ENCODE data around the gene KRTAP4-8. TPM values are rescaled to one million over a fixed set of nuclear protein-coding genes. Genes with fewer than 3 reads are reported as not detected.
A peak's percentile ranks its signal among the peaks of the same experiment; 100 is the strongest.
"Not testable (repeated sequence)": the region's sequence is repeated elsewhere in the genome, so short reads cannot be mapped to it uniquely, and the experiment has no call there.

The KRTAP4-8 gene
- total RNA-seq, 1 donor from 2014 or later = not detected

- Mint-ChIP-seq H3K36me3 (ENCODE audit: low read depth) (no peaks in the 10 kb centered on the region), H3K4me1 (ENCODE audit: low read depth) (no peaks in the 10 kb centered on the region), H3K27ac (no peak overlapping the region), H3K27me3 (ENCODE audit: insufficient read depth) (peaks cover 2% of the 10 kb centered on the region), H3K4me3 (no peak overlapping the region), H3K9me3 (peaks cover 3% of the 10 kb centered on the region)
- intact Hi-C loops (cut with micrococcal nuclease) = no loop called here
- no peak for DNase-seq (ENCODE audit: low spot score)
These were observed 23.8 kb upstream of the KRTAP4-8 start for GRCh38 chr17:41121742-41122141.

- H3K36me3 Mint-ChIP-seq (ENCODE audit: low read depth); H3K27me3 Mint-ChIP-seq (ENCODE audit: insufficient read depth); H3K4me1 Mint-ChIP-seq (ENCODE audit: low read depth); DNase-seq (ENCODE audit: low spot score); H3K4me3 Mint-ChIP-seq; H3K27ac Mint-ChIP-seq; H3K9me3 Mint-ChIP-seq; intact Hi-C loops (cut with micrococcal nuclease): not testable (repeated sequence)
These were observed 22.1 kb upstream of the KRTAP4-8 start for GRCh38 chr17:41119696-41120690.

GRCh38 chr17:41118721-41119120 lies 20.8 kb upstream of the KRTAP4-8 start:
- H3K4me3 Mint-ChIP-seq = no peak overlapping the region
- intact Hi-C loops (cut with micrococcal nuclease) = no loop called here
- no peaks in the 10 kb centered on the region for H3K4me1 Mint-ChIP-seq (ENCODE audit: low read depth)
- DNase-seq (ENCODE audit: low spot score) = no peak
- no peaks in the 10 kb centered on the region for H3K27me3 Mint-ChIP-seq (ENCODE audit: insufficient read depth)
- H3K9me3 Mint-ChIP-seq = peaks cover 3% of the 10 kb centered on the region
- no peak overlapping the region for H3K27ac Mint-ChIP-seq
- H3K36me3 Mint-ChIP-seq (ENCODE audit: low read depth) = no peaks in the 10 kb centered on the region

GRCh38 chr17:41117846-41118386 lies 20.0 kb upstream of the KRTAP4-8 start, which contains the start of gene KRTAP4-11:
Gene KRTAP4-11 (minus strand): TSS chr17:41118373. CDS start chr17:41118315, 58 bp downstream.
- H3K9me3 Mint-ChIP-seq; H3K4me3 Mint-ChIP-seq; H3K27ac Mint-ChIP-seq; H3K27me3 Mint-ChIP-seq (ENCODE audit: insufficient read depth); DNase-seq (ENCODE audit: low spot score); H3K4me1 Mint-ChIP-seq (ENCODE audit: low read depth); intact Hi-C loops (cut with micrococcal nuclease); H3K36me3 Mint-ChIP-seq (ENCODE audit: low read depth): not testable (repeated sequence)

GRCh38 chr17:41116297-41116696 lies 18.4 kb upstream of the KRTAP4-8 start:
- H3K9me3 Mint-ChIP-seq = peaks cover 2% of the 10 kb centered on the region
- H3K27ac Mint-ChIP-seq = no peak overlapping the region
- no peaks in the 10 kb centered on the region for H3K36me3 Mint-ChIP-seq (ENCODE audit: low read depth)
- H3K4me1 Mint-ChIP-seq (ENCODE audit: low read depth) = no peaks in the 10 kb centered on the region
- no peaks in the 10 kb centered on the region for H3K27me3 Mint-ChIP-seq (ENCODE audit: insufficient read depth)
- DNase-seq (ENCODE audit: low spot score) = no peak
- intact Hi-C loops (cut with micrococcal nuclease) = no loop called here
- no peak overlapping the region for H3K4me3 Mint-ChIP-seq

GRCh38 chr17:41111151-41111885 lies 13.4 kb upstream of the KRTAP4-8 start:
- intact Hi-C loops (cut with micrococcal nuclease) = no loop called here
- Mint-ChIP-seq H3K9me3 (peaks cover 11% of the 10 kb centered on the region), H3K27me3 (ENCODE audit: insufficient read depth) (peaks cover 2% of the 10 kb centered on the region), H3K4me3 (no peak overlapping the region), H3K27ac (no peak overlapping the region), H3K36me3 (ENCODE audit: low read depth) (no peaks in the 10 kb centered on the region), H3K4me1 (ENCODE audit: low read depth) (no peaks in the 10 kb centered on the region)
- DNase-seq (ENCODE audit: low spot score) = no peak

GRCh38 chr17:41108728-41109386 lies 10.9 kb upstream of the KRTAP4-8 start:
- intact Hi-C loops (cut with micrococcal nuclease); H3K4me3 Mint-ChIP-seq: not testable (repeated sequence)

GRCh38 chr17:41107941-41108450 lies 10.1 kb upstream of the KRTAP4-8 start:
- DNase-seq (ENCODE audit: low spot score) = no peak
- Mint-ChIP-seq H3K9me3 (peaks cover 11% of the 10 kb centered on the region), H3K27ac (no peak overlapping the region), H3K27me3 (ENCODE audit: insufficient read depth) (peaks cover 5% of the 10 kb centered on the region), H3K4me1 (ENCODE audit: low read depth) (no peaks in the 10 kb centered on the region), H3K4me3 (no peak overlapping the region), H3K36me3 (ENCODE audit: low read depth) (no peaks in the 10 kb centered on the region)
- intact Hi-C loops (cut with micrococcal nuclease) = loop anchor here (1.0 kb wide), 1 partner anchor 21 kb away; no protein-coding TSS in a partner anchor

More at GRCh38 chr17:41108728-41109386, 10.9 kb upstream of the KRTAP4-8 start:
- not testable (repeated sequence) for H3K36me3 Mint-ChIP-seq (ENCODE audit: low read depth); H3K27ac Mint-ChIP-seq; DNase-seq (ENCODE audit: low spot score); H3K4me1 Mint-ChIP-seq (ENCODE audit: low read depth); H3K27me3 Mint-ChIP-seq (ENCODE audit: insufficient read depth)
- H3K9me3 Mint-ChIP-seq = peaks cover 11% of the 10 kb centered on the region

- intact Hi-C loops (cut with micrococcal nuclease); DNase-seq (ENCODE audit: low spot score); H3K4me1 Mint-ChIP-seq (ENCODE audit: low read depth); H3K9me3 Mint-ChIP-seq; H3K27me3 Mint-ChIP-seq (ENCODE audit: insufficient read depth); H3K36me3 Mint-ChIP-seq (ENCODE audit: low read depth); H3K27ac Mint-ChIP-seq; H3K4me3 Mint-ChIP-seq: not testable (repeated sequence)
These were observed 7.4 kb upstream of the KRTAP4-8 start, which contains the start of gene KRTAP4-9 for GRCh38 chr17:41105347-41105746. Gene KRTAP4-9 (plus strand): TSS chr17:41105389. CDS start chr17:41105389, 0 bp downstream.

- H3K27ac Mint-ChIP-seq; H3K27me3 Mint-ChIP-seq (ENCODE audit: insufficient read depth); H3K36me3 Mint-ChIP-seq (ENCODE audit: low read depth); DNase-seq (ENCODE audit: low spot score); H3K9me3 Mint-ChIP-seq; H3K4me1 Mint-ChIP-seq (ENCODE audit: low read depth); intact Hi-C loops (cut with micrococcal nuclease); H3K4me3 Mint-ChIP-seq: not testable (repeated sequence)
These were observed 6.6 kb upstream of the KRTAP4-8 start for GRCh38 chr17:41104386-41105038.

GRCh38 chr17:41103896-41104295 lies 6.0 kb upstream of the KRTAP4-8 start:
- no peaks in the 10 kb centered on the region for H3K4me1 Mint-ChIP-seq (ENCODE audit: low read depth)
- no peaks in the 10 kb centered on the region for H3K36me3 Mint-ChIP-seq (ENCODE audit: low read depth)
- no peak overlapping the region for H3K4me3 Mint-ChIP-seq
- no peak for DNase-seq (ENCODE audit: low spot score)
- H3K27ac Mint-ChIP-seq = peak overlapping the region; percentile 44
- H3K27me3 Mint-ChIP-seq (ENCODE audit: insufficient read depth) = peaks cover 6% of the 10 kb centered on the region
- H3K9me3 Mint-ChIP-seq = no peaks in the 10 kb centered on the region
- intact Hi-C loops (cut with micrococcal nuclease) = no loop called here

Measured in activated T-helper 1 cell treated with anti-CD3 and anti-CD28 coated beads, Interleukin-12 subunit alpha, Interleukin-12 subunit beta, Interleukin-2, Interleukin-4 antibody, amounts not matched to agents 30 ng/mL and 10 ng/mL and 1 ng/mL, durations not matched to agents 14 hours and 24 hours and 36 hours (primary cell).